Glutamatergic neuron (in vitro differentiated cells): ENCODE results near the gene SMARCA1. TPM values are rescaled to one million over a fixed set of nuclear protein-coding genes. Genes with fewer than 3 reads are reported as not detected.
"Not testable (repeated sequence)": the region's sequence is repeated elsewhere in the genome, so short reads cannot be mapped to it uniquely, and the experiment has no call there.

ENCODE experiments used
- DNase-seq: peaks from one replicate; pipeline ENCODE4 v3.0.0; 2022
- H3K27ac Mint-ChIP-seq: one replicate; pipeline ENCODE4 v1.8.0; 2020; ENCODE audit warnings: mild to moderate bottlenecking, mixed read lengths, inconsistent platforms; ENCODE audit not compliant: unreplicated experiment
- H3K27me3 Mint-ChIP-seq: one replicate; pipeline ENCODE4 v1.8.0; 2020; ENCODE audit warnings: mild to moderate bottlenecking, moderate library complexity, mixed read lengths, inconsistent platforms; ENCODE audit not compliant: unreplicated experiment
- H3K36me3 Mint-ChIP-seq: one replicate; pipeline ENCODE4 v1.8.0; 2020; ENCODE audit warnings: mild to moderate bottlenecking, mixed read lengths, inconsistent platforms; ENCODE audit not compliant: unreplicated experiment
- H3K4me1 Mint-ChIP-seq: one replicate; pipeline ENCODE4 v1.8.0; 2020; ENCODE audit warnings: mild to moderate bottlenecking, low read depth, mixed read lengths, inconsistent platforms; ENCODE audit not compliant: unreplicated experiment
- H3K4me3 Mint-ChIP-seq: one replicate; pipeline ENCODE4 v1.8.0; 2020; ENCODE audit warnings: mild to moderate bottlenecking, mixed read lengths, inconsistent platforms; ENCODE audit not compliant: unreplicated experiment
- H3K9me3 Mint-ChIP-seq: one replicate; pipeline ENCODE4 v1.8.0; 2020; ENCODE audit warnings: mild to moderate bottlenecking, moderate library complexity, mixed read lengths, inconsistent platforms; ENCODE audit not compliant: unreplicated experiment
- CTCF ChIP-seq: fragments of 200-600 bp; sonication (generic); IDR thresholded peaks from one replicate; pipeline ENCODE4 v1.5.0; 2021; ENCODE audit not compliant: partially characterized antibody, unreplicated experiment
- total RNA-seq: library from RNA; stranded (reverse); fragmentation: NEBNext Ultra II Directional; extraction: Animal tissue kit (Norgen Biotek cat#: 25700); gene quantifications from one replicate; pipeline ENCODE4 v1.2.1, GENCODE V29; 2021; ENCODE audit not compliant: unreplicated experiment

SMARCA1 gene
- total RNA-seq, 1 donor from 2014 or later, result 55.7 TPM

- Mint-ChIP-seq H3K27ac (peak overlapping the region; percentile 54), H3K9me3 (no peaks in the 10 kb centered on the region), H3K4me1 (peaks cover 6% of the 10 kb centered on the region), H3K36me3 (peaks cover 9% of the 10 kb centered on the region), H3K4me3 (no peak overlapping the region), H3K27me3 (no peaks in the 10 kb centered on the region)
- DNase-seq, result no peak
- no peak for TF ChIP-seq CTCF
These were observed 41.9 kb upstream of the SMARCA1 start for GRCh38 chrX:129565046-129565650.

GRCh38 chrX:129564345-129564744 is 41.1 kb upstream of the SMARCA1 start:
- not testable (repeated sequence) for H3K27ac Mint-ChIP-seq, H3K4me1 Mint-ChIP-seq, H3K4me3 Mint-ChIP-seq, H3K9me3 Mint-ChIP-seq, H3K27me3 Mint-ChIP-seq, DNase-seq, H3K36me3 Mint-ChIP-seq

- Mint-ChIP-seq H3K27me3 (no peaks in the 10 kb centered on the region), H3K27ac (no peak overlapping the region), H3K9me3 (no peaks in the 10 kb centered on the region), H3K4me1 (no peaks in the 10 kb centered on the region), H3K4me3 (no peak overlapping the region), H3K36me3 (peaks cover 9% of the 10 kb centered on the region)
- no peak for DNase-seq
- TF ChIP-seq CTCF, result no peak
These were observed 38.2 kb upstream of the SMARCA1 start for GRCh38 chrX:129561453-129561852.

GRCh38 chrX:129559783-129560182 is 36.5 kb upstream of the SMARCA1 start:
- no peak overlapping the region for H3K27ac Mint-ChIP-seq
- H3K9me3 Mint-ChIP-seq, result no peaks in the 10 kb centered on the region
- TF ChIP-seq CTCF, result no peak
- no peaks in the 10 kb centered on the region for H3K4me1 Mint-ChIP-seq
- no peaks in the 10 kb centered on the region for H3K27me3 Mint-ChIP-seq
- H3K4me3 Mint-ChIP-seq, result no peak overlapping the region
- DNase-seq, result no peak
- peaks cover 4% of the 10 kb centered on the region for H3K36me3 Mint-ChIP-seq

GRCh38 chrX:129557844-129558480 is 34.7 kb upstream of the SMARCA1 start:
- no peak for DNase-seq
- Mint-ChIP-seq H3K9me3 (no peaks in the 10 kb centered on the region), H3K36me3 (peaks cover 4% of the 10 kb centered on the region), H3K4me1 (no peaks in the 10 kb centered on the region), H3K4me3 (no peak overlapping the region), H3K27ac (no peak overlapping the region), H3K27me3 (no peaks in the 10 kb centered on the region)
- TF ChIP-seq CTCF, result no peak
